NOMO-1 treated with DMSO at 0.1 percent for 48 hours (cell line): ENCODE data around the gene RGS16.

Source experiments
- DNase-seq: peaks from one replicate; lab custom pipeline; 2025; ENCODE audit not compliant: unreplicated experiment; lab: John Stamatoyannopoulos, UW

Gene RGS16

DNA sequence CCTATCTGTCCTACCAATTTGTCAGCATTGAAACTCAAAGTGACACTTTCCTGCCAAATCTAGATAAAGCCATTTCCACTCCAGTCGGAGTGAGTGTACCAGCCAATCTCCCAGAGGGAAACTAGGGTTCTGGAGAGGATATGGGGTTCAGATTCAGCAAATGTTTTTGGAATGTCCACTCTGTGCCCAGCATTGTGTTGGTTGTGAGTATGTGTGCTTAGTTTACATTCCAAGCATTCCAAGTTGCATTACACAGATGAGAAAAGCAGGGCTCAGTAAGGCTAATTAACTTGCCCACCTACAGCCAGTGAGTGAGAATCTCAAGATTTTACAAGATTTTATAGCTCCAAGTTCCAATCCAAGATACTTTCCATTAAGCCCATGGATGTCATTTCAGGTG, 26.4 kb upstream of the RGS16 start:
- no peak for DNase-seq

DNA sequence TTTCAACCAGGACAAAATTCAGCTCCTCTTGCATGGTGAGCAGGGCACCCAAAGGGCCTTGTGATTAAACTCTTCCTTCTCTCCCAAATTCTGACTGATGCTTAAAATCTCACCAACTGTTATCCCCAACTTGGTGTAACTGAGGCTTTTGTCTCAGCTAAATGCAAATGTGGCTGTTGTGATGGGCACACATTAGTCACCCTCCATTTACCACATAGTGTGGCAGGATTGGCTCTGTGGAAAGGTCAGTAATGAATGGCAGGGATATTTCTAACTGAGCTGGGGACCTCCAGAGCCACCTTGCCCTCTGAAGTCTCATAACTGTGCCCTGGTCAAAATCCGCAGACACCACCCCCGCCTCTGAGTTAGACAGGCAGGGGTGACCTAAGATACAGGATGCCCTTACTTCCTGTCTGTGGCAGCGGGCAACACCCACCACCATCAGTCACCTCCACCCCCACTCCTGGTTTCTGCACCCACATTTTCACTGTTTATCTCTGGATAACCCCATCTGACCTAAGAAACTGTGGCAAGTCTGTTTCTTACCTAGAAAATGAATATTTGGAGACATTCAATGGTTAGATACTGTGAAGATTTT, 25.4 kb upstream of the RGS16 start:
- no peak for DNase-seq

DNA sequence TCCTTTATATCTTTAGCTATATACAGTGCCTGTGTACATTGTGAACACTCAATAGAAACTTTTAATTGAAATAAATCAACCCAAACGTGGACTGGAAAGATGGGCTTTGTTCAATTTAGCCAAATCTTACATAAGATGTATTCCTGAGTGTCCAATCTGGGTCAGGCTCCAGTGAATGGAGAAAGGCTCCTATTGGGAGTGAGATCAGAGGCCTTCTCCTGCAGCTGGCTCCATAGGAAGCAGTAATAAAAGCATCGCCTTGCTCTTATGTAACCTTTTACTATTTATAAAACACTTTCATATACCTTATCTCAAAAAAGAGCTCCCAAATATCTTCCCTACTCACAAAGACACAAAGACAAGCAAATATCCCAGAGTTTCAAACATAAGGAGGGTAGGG, 24.9 kb upstream of the RGS16 start:
- no peak for DNase-seq

DNA sequence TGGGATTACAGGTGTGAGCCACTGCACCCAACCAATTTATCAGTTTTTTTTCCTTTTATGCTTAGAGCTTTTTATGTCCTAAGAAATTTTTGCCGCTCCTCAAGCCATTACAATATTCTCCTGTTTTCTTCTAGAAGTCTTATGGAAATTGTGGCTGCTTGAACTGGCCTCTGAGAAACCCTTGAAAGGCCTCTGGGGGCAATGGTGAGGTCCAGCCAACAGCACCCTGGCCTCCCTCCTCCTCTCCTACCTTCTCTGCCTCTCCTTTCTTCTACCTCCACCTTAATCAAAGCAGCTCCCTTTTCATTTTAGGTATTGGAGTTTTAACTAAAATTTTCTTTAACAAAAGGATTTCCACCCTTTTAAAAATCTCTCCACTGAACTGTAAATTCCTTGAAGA, 24.5 kb upstream of the RGS16 start:
- DNase-seq, result no peak

DNA sequence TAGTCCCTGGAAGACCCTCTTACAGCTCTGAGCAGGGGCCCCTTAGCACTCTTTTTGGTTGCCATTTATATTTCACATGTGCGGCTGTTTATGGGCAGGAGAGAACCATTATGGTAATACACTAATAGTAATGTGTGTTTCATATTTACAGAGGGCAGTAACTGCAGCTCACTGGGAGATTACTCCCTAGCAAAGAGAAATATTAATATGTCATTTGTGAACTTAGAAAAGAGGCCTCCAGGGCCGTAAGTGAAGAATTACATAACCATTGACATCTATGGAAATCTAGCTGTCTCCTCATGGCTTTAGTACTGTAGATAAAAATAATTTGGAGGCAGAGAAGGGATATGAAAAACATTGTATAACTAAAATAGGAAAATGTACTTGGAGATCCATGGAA, 23.4 kb upstream of the RGS16 start:
- DNase-seq, result no peak

DNA sequence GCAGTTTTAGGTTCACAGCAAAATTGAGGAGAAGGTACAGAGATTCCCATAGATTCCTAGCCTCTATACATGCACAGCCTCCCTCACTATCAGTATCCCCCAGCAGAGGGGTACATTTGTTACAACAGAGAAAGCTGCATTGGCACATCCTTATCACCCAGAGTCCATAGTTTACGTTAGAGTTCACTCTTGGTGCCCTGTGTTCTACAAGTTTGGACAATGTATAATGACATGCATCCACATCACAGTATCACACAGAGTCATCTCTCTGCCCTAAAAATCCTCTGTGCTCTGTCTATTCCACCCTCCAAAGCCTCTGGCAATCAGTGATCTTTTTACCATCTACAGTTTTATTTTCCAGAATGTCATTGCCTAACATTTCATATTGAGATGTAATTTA, 22.3 kb upstream of the RGS16 start:
- DNase-seq, result no peak

DNA sequence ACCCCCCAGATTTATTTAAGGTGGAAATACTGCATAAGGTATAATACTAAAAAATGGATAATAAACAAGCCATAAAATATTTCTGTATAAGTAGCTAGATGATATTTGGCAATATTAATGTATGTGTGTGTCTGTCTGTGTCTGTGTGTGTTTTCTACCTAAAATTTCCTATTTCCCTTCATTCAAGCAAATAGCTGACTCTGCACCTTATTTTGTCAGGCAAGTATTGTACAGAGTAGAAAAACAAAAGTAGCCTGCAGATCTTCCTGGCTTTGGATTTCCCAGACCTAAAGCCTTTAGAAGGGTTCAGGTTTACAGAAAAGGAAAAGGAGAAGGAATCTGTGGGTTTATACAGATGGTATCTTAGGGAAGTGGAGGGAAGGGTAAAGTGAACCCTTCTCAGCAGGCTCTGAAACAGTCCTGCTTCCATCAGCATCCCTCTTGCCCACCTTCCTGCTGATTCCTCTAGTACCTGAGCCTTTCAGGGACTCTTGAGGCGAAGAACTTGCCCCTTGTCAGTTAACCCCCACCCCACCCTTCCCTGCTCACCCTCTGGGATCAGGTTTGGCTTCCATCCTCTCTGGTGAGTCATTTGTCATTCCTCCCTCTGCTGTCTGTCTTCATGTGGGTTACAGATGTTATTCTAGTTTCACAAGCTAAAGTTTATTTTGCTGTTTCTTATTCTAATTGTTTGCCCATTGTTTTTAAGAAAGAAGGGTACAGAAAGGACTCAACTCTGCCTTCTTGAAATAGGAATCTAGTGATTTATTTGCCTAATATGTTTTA, 21.7 kb upstream of the RGS16 start:
- no peak for DNase-seq

DNA sequence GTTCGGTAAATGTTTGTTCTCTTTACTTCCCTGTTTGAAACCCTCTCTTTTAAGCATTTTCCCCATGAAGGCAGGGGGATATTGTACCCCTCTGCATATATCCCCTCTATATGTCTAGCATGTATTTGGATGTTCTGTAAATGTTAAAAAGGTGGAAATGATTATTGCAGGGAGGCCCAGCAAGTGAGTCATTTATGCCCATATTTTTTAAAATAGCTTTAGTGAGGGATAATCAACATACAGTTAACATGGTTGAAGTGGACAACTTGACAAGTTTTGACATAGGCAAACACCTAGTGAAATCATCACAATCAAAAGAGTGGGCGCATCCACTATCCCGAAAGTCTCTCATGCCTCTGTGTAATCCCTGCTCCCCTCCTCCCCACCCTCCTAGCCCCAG, 20.8 kb upstream of the RGS16 start:
- DNase-seq, result no peak

DNA sequence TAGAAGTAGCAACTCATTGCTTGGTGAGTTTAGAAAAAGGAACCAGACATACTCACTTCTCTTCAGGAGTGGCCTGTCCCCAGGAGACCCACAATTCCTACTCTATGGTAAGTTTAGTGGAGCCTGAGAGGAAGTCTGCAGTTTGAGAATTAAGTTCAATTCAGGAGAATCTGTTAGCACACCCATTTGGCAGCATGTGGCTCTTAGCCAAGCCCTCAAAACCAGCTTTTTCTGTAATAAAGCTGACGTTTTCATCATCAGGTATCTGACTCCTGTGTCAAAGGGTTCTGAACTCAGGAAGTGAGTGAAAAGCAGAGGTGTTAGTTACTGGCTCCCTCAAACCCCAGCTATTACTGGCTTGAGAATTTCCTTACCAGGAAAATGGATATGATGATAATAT, 20.4 kb upstream of the RGS16 start:
- DNase-seq, result no peak

DNA sequence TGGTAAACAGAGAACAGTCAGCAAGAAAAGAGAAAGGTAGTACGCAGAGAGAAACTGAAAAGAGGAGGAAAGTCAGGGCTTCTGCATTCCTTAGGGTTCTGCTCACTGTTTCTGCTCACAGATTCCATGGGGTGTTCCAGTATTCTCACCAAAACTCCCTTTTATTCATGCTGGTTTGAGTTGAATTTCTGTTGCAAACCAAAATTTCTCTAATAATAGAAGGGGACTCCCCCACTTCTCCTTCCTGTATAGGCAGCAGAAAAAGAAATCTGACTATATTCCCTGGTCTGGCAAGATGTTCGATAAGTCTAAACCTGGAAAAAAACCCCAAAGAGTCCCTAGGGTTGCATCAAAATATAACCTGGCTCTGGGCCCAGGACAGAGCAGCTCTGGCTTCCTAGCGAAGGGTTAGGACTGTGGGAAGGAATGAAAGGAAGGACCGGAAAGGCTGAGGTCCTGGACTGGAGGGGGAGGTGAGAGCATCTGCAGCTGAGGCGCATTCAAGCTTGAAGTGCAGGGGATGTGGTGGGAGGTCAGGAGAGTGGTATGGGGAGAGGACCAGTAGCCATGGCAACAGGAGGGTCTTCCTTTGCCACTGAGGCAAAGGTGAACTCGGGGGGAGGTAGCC, 18.8 kb upstream of the RGS16 start:
- DNase-seq, result no peak

DNA sequence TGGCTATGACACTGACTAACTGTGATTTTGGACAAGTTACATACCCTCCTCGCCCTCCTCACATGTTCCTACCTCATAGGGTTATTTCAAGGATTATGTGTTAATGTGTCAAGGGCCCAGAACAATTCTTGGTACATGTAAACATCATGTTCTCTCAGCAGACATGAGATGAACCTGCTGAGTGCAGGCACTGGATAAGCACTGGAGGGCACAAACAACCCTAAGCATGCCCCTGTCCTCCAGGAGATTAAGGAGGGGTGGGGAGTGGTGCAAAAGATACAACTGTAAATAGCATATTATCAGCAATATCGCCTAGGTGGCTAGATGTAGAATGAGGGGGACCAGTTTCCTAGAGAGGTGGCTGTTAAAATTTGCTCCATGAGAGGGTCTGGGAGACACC, 17.7 kb upstream of the RGS16 start:
- DNase-seq, result no peak

DNA sequence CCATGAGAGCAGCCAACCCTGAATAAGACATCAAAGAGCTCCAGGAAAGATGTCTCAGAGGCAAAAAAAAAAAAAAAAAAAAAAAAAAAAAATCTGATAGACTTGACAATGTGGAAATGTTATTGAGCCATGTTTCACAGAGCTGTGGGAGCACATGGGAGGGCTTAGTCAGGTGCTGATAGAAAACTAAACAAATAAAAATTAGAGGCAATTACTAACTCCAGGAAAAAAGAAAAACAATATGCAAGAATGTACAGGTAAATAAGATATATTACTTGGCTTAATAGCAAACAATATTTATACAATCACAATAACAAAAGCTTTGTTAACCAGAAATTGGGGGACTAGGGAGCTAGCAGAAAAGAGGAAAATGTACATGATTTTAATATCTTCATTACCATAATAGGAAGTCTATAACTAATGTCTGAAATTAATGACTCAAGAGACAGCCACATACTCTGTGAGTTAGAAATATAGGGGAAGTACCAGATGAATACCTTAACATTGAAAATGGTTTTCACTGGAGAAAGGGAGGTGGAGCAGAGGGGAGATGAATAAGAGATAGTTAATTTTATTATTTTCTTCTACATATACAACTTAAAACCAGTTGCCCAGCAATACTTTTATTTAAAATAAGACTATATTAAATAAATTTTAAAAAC, 16.9 kb upstream of the RGS16 start:
- DNase-seq, result no peak

DNA sequence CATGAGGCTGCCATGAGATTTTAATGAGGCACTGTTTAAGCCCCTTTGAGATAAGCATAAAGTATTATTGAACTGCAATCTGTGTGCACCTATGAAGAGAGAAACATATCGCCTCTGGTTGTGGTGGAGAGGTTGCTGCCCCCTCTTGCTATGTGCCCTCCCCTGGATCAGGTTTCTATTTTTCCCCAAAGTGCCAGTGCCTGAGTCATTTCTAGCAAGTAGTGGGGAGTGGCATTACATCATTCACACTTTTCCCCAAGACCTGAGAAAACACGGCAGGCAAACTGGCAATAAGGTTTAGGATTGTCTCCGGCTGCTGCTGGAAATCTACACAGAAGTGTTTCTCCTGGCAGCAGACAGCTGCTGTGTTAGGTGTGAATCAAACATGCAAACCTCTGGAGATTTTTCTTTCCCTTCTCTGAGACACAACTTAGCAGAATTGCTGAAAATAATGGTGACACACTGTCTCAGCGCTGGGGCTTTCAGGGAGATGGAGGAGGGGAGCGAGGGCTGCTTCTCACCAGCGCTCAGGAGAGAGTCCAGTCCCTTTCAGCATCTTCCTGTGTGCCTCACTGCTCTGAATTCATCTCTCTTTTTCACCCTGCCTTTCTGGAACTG, 13.7 kb upstream of the RGS16 start:
- no peak for DNase-seq

DNA sequence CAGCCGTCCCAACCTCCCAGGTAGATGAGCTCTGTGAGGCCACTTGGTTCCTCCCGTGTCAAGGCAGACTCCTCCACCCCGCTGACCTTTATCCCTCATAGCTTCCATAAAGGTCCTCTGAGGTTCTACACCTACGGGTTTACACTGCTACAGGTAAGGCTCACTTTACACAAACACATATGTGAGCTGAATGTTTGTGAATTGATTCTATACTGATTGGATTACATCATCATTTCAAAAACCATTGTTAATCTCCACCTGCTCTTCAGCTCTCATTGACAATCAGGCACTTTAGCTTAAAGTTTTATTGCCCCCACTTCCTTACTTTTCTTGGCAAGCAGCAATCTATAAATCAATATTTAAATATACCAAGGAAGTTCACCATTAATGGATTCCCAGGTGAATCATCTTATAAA, 12.8 kb upstream of the RGS16 start:
- no peak for DNase-seq

DNA sequence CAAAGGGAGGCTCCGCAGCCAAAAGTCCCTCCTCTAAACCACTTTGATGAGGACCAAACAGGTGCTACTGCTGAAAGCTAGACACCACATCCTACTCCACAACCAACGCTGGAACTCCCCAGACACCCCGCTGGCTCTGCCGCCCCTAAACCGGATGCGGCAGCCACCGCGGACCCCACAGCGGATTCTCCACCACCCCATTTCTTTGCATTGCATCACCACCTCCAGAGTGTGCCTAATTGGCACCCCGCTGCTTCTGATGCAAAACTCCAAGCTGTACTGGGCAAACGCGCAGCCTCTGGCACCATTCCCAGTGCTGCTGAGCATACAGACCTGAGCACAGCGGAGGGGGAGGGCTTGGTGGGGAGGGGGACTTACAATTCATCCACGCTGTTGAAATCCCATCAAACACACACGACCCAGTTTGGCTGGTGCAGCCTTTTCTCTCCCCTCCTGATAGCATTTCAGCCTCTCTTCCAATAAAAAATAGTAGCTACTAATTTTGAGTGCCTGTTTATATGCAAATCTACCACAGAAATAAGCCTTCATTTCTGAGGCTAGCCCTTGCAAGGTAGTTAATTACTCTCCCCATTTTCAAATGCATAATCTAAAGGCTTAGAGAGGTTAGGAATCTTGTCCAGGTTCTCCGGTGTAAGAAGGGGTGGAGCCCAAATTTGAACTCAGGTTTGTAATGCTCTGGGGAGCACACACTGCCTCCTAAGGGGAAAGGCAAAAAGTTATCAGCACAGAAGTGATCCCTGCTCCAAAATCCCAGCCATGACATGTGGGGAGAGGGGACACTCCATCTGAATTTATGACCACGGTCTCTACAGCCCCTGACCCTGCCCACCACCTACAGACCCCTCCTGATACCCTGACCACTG, 12.2 kb upstream of the RGS16 start:
- no peak for DNase-seq

DNA sequence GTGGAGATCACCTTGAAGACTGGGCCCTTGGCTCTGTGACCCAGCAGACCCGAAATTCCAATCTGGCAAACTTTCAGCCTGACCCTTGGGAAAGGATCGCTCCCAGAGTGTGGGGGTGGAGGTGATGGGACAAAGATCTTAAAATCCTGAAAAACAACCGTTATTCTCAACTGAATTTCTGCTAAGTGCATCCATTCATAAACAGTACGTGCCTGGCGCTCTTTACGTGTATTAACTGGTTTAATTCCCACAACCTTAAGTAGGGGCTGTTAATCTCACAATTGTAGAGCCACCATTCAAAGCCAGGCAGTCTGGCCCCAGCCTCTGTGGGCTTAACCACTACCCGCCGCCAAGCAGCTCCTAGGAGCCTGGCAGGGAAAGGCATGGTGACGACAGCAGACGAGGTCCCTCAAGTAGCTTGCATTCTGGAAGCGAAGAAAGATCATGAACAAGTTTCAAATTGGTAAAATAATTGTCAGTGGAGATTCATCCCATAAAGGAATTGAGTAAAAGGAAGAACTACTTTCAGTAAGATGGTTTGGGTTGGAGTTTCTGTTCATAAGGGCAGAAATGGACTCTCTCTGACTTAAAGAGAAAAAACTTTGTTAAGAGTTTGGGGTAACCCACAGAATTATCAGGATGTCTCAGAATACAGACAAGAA, 11.4 kb upstream of the RGS16 start:
- DNase-seq, result no peak

DNA sequence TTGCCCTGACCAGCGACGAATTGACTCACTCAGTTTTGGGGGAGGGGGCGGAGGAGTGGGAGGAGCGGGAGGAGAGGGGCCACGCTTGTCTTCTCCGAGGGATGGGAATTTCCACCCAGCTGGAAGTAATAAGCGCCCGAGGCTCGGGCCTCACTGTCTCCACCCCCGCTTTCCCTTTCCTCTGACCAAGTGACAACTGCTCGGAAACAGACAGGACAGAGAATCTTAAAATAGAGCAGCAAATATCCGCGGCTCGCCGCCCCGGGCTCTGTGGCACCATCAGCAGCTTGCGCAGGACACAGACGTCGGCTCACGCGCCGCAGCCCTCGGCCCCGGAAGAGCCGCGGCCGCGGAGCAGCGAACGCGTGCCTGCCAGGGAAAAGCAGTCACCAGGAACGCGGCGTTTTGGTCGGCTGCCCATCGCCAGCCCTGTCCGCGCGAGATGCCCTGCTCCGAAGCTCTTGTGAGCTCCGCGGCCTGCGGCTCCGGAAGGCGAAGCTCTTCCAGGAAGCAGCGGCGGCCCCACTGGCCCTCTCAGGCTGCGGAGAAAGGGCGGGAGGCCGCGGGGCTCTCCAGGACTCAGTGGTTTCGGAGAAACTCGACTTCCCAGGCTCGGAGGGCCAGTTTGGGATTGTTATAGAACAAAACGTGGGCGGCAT, 10.7 kb upstream of the RGS16 start:
- peak; percentile 50 for DNase-seq

DNA sequence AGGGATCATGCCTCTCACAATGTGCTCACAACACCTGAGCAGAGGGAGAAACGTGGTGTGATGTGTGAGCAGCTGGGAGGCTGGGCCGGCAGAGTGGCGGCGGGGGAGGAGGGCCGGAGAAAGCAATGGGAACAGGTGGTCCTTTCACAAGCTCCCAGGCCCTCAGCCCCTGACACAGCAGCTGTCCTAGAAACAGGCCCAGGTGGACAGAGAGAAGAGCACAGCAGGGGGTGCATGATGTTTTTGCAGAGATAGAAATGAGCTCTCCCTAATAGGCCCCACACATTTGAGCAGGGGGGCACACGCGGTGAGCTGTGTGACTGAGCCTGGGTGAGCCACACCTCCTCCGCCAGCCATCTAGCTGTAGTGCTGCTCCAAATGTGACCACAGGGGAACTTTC, 7.6 kb upstream of the RGS16 start:
- DNase-seq, result no peak

DNA sequence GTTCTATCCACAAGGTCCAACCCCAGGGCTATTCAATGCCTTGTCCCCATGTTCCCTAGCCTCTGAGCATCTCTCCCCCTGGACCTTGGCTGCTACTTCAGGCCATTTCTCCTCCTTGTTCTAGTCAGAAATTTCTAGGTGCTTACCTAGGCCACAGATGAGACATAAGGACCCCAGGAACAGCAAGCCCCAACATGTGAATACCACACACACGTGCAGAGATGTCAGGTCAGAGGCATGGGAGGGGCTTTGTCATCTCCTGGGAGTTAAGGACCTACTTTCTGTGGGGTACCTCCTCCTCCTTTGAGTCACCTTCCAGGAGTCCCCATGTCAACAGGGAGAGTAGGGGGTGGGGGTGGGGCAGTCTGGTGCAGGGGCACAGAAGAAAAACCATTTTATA, 7.1 kb upstream of the RGS16 start:
- no peak for DNase-seq
